ENCODE data around the gene PLXNA4. TPM values are rescaled to one million over a fixed set of nuclear protein-coding genes. Genes with fewer than 3 reads are reported as not detected.

Gene PLXNA4
- total and polyA plus RNA-seq, 9 of the 15 experiments (the other 6 are each of a cell fraction or from before 2014, with no cell fraction given), result under 0.01 to 0.09 TPM; not detected in 7

GRCh38 chr7:132100483-132100882 lies 475.8 kb downstream of the PLXNA4 start (continued):
- TF ChIP-seq CREB3 (tag; conservative IDR thresholded peaks at IDR 0.05; ENCODE audit: low read depth) (no peak), TAF7 (tag; IDR thresholded peaks at IDR 0.05) (no peak), NUFIP1 (IDR thresholded peaks at IDR 0.05; ENCODE audit: partially characterized antibody) (no peak)

GRCh38 chr7:132099163-132099562 lies 477.1 kb downstream of the PLXNA4 start:
- intact Hi-C loops (cut with micrococcal nuclease), result no loop called here
- WGBS (ENCODE audit: insufficient coverage, low coverage, missing lambda C conversion rate), result 0% methylated on average over 2 of the region's 2 CpGs
- Histone ChIP-seq H3K79me2 (ENCODE audit: control insufficient read depth, insufficient read depth, low read length) (no peaks in the 10 kb centered on the region), H3K9me1 (ENCODE audit: control insufficient read depth, insufficient read depth, low read length) (no peaks in the 10 kb centered on the region), H3K27ac (ENCODE audit: extremely low read depth, low read depth, low read length) (no peak overlapping the region), H3K4me2 (ENCODE audit: insufficient read depth, low read length) (no peak overlapping the region), H3K27me3 (ENCODE audit: control insufficient read depth in 2 of 2, insufficient read depth in 2 of 2, low read length in 2 of 2) (peaks cover 0 to 31% of the 10 kb centered on the region in 2 experiments; a peak in 2 of 5 replicates), H3K4me3 (no peak overlapping the region), H2AFZ (ENCODE audit: low read depth, low read length) (no peak overlapping the region), H3K36me3 (ENCODE audit: control insufficient read depth, insufficient read depth, low read length) (no peaks in the 10 kb centered on the region), H3K9me3 (replicated peaks; ENCODE audit: control insufficient read depth, insufficient read depth, low read depth, low read length) (no peaks in the 10 kb centered on the region), H3K4me1 (replicated peaks in 1 of 2; ENCODE audit: control insufficient read depth in 2 of 2, insufficient read depth in 2 of 2, low read length in 2 of 2) (no peaks in the 10 kb centered on the region; a peak in 1 of 5 replicates), H3K9ac (ENCODE audit: insufficient read depth in 1 of 2, low read depth in 2 of 2, low read length in 2 of 2) (no peak overlapping the region), H4K20me1 (replicated peaks; ENCODE audit: control insufficient read depth, insufficient read depth, low read length) (no peaks in the 10 kb centered on the region)
- FAIRE-seq (no peak), ATAC-seq (no peak), DNase-seq (ENCODE audit: extremely low read depth in 1 of 4, low spot score in 3 of 4) (no peak)
- TF ChIP-seq IRF9 (tag; IDR thresholded peaks at IDR 0.05) (no peak), FOXJ3 (CRISPR knock-in tag; IDR thresholded peaks at IDR 0.05) (no peak), PCBP2 (IDR thresholded peaks at IDR 0.05; ENCODE audit: low read depth, low read length, poor library complexity, severe bottlenecking) (no peak), VEZF1 (CRISPR knock-in tag; IDR thresholded peaks at IDR 0.05) (no peak), ZNF551 (CRISPR knock-in tag; IDR thresholded peaks at IDR 0.05) (no peak), KLF16 (IDR thresholded peaks at IDR 0.05) (no peak), POU5F1 (IDR thresholded peaks at IDR 0.05; ENCODE audit: borderline replicate concordance, low read depth, low read length, partially characterized antibody) (no peak), ZNF583 (CRISPR knock-in tag; IDR thresholded peaks at IDR 0.05) (no peak), HDAC6 (IDR thresholded peaks at IDR 0.05; ENCODE audit: low read depth, low read length) (no peak), U2AF1 (optimal IDR thresholded peaks at IDR 0.05; ENCODE audit: low read depth, low read length) (no peak), ILF3 (IDR thresholded peaks at IDR 0.05; ENCODE audit: borderline replicate concordance) (no peak), CBX8 (IDR thresholded peaks at IDR 0.05; ENCODE audit: borderline replicate concordance, extremely low read depth, low read depth, low read length, poor library complexity, severe bottlenecking) (no peak), SAFB (IDR thresholded peaks at IDR 0.05; ENCODE audit: borderline replicate concordance, low read depth, low read length) (no peak), SMARCB1 (IDR thresholded peaks at IDR 0.05; ENCODE audit: insufficient read length, low read depth) (no peak), MTA2 (IDR thresholded peaks at IDR 0.05; ENCODE audit: low read depth) (no peak)
- in situ Hi-C loops (cut with MboI), result no loop called here
- CTCF ChIA-PET (ENCODE audit: low intra/inter-chr PET ratio), result no interaction called here
- BruUV-seq (replicated peaks), result no TSS peak
- POLR2A ChIA-PET, result no interaction called here
